ENCODE measurements around the gene TSPAN4.

GRCh38 chr11:812390-812789 is 30.3 kb upstream of the TSPAN4 start:
- TF ChIP-seq BRCA1 (CRISPR knock-in tag; IDR thresholded peaks at IDR 0.05) = no peak
- TF ChIP-seq ZNF816 (CRISPR knock-in tag; IDR thresholded peaks at IDR 0.05; ENCODE audit: borderline replicate concordance) = no peak
- TF ChIP-seq CTCF (CRISPR knock-in tag; IDR thresholded peaks at IDR 0.05) = no peak
